ENCODE measurements around the gene FUT6.

GRCh38 chr19:5798244-5798643, 41.3 kb downstream of the FUT6 start:
- no peak for TF ChIP-seq CTCF (IDR thresholded peaks at IDR 0.05)
- TF ChIP-seq EZH2phosphoT487 (IDR thresholded peaks at IDR 0.05): no peak
